HG03066 (cell line): ENCODE measurements around the gene NR1H3.

Experiments used
- ATAC-seq: cut with Tn5 transposase; IDR thresholded peaks from one replicate; pipeline ENCODE4 v1.9.1; 2021; ENCODE audit warnings: low read depth; ENCODE audit not compliant: unreplicated experiment

NR1H3 gene

GRCh38 chr11:47243454-47243853 is 14.3 kb upstream of the NR1H3 start:
- ATAC-seq: no peak

- ATAC-seq: no peak
Measured at GRCh38 chr11:47244448-47245350, 13.1 kb upstream of the NR1H3 start.

- ATAC-seq: no peak
Measured at GRCh38 chr11:47245611-47246357, 12.0 kb upstream of the NR1H3 start.

GRCh38 chr11:47247502-47247901 is 10.3 kb upstream of the NR1H3 start:
- ATAC-seq: no peak

- ATAC-seq: peak; percentile 29
Measured at GRCh38 chr11:47248304-47248663, 9.5 kb upstream of the NR1H3 start.

GRCh38 chr11:47248664-47249377 is 9.0 kb upstream of the NR1H3 start, which contains the start of gene ACP2:
TSS of gene ACP2 (minus strand) at chr11:47248814. CDS start at chr11:47248789, 25 bp downstream.
- peak; percentile 85 for ATAC-seq

GRCh38 chr11:47249378-47249715 is 8.4 kb upstream of the NR1H3 start:
- no peak for ATAC-seq

GRCh38 chr11:47251751-47252150 is 6.0 kb upstream of the NR1H3 start:
- ATAC-seq: no peak

- no peak for ATAC-seq
Measured at GRCh38 chr11:47253660-47254059, 4.1 kb upstream of the NR1H3 start.

- no peak for ATAC-seq
Measured at GRCh38 chr11:47254386-47254785, 3.4 kb upstream of the NR1H3 start.

- no peak for ATAC-seq
Measured at GRCh38 chr11:47256374-47256773, 1.4 kb upstream of the NR1H3 start.

GRCh38 chr11:47257177-47257516 is 649 bp upstream of the NR1H3 start:
- ATAC-seq: no peak

GRCh38 chr11:47258317-47258902 is 614 bp downstream of the NR1H3 start:
- no peak for ATAC-seq

- no peak for ATAC-seq
Measured at GRCh38 chr11:47259232-47259977, 1.6 kb downstream of the NR1H3 start.

- no peak for ATAC-seq
Measured at GRCh38 chr11:47260366-47260765, 2.6 kb downstream of the NR1H3 start.

- no peak for ATAC-seq
Measured at GRCh38 chr11:47261291-47261800, 3.5 kb downstream of the NR1H3 start.

- no peak for ATAC-seq
Measured at GRCh38 chr11:47264119-47264518, 6.3 kb downstream of the NR1H3 start.

GRCh38 chr11:47264521-47264920 is 6.7 kb downstream of the NR1H3 start:
- ATAC-seq: no peak

GRCh38 chr11:47267876-47268275 is 10.1 kb downstream of the NR1H3 start:
- no peak for ATAC-seq

GRCh38 chr11:47268448-47269001 is 10.7 kb downstream of the NR1H3 start:
- no peak for ATAC-seq
